ENCODE measurements around the gene C16orf74. TPM values are rescaled to one million over a fixed set of nuclear protein-coding genes. Genes with fewer than 3 reads are reported as not detected.

C16orf74 gene
- total and polyA plus RNA-seq, 2 of the 8 experiments (the other 6 are each of a cell fraction or from before 2014, with no cell fraction given) = 7.3 to 9.3 TPM

DNA sequence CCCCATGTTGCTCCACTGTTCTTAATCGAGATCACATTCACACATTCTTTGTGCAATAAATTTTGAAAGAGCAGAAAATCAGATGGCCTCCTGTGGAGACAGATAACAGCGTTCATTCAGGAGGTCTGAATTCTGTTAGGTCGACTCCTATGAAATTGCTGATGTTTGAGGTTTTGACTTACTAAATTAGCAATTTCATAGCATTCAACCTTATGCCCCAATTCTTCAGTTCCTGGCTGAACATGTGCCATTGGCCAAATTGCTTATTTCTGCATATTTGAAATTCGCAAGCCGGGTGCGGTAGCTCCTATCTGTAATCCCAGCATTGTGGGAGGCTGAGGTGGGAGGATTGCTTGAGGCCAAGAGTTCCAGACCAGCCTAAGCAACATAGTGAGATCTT lies 22.1 kb upstream of the C16orf74 start:
- no peak overlapping the region for H3K23ac ChIP-seq (ENCODE audit: insufficient read length)
- H4K8ac ChIP-seq (ENCODE audit: extremely low read depth, insufficient read depth, low read length) = no peak overlapping the region
- H3K27me3 ChIP-seq (replicated peaks in 1 of 4; ENCODE audit: control insufficient read depth in 3 of 4, extremely low read depth in 1 of 4, insufficient read depth in 3 of 4, low read length in 3 of 4) = no peaks in the 10 kb centered on the region
- no peak overlapping the region for H3K14ac ChIP-seq (ENCODE audit: insufficient read length)
- H3K18ac ChIP-seq (ENCODE audit: extremely low read depth, low read length) = no peak overlapping the region
- no peak overlapping the region for H4K5ac ChIP-seq (ENCODE audit: insufficient read length, low read depth, low read length)
- peaks cover 0 to 4% (median 3%) of the 10 kb centered on the region in 4 experiments; a peak in 5 of 7 replicates for H3K4me1 ChIP-seq (replicated peaks in 1 of 4; ENCODE audit: control insufficient read depth in 3 of 4, insufficient read depth in 4 of 4, low read length in 3 of 4)
- no peaks in the 10 kb centered on the region for H4K20me1 ChIP-seq (replicated peaks in 1 of 2; ENCODE audit: control insufficient read depth in 1 of 2, insufficient read depth in 2 of 2, low read length in 2 of 2)
- no peaks in the 10 kb centered on the region for H3K9me3 ChIP-seq (ENCODE audit: insufficient read depth in 2 of 2, low read depth in 1 of 2, low read length in 1 of 2)
- no peaks in the 10 kb centered on the region for H3K79me2 ChIP-seq (ENCODE audit: control insufficient read depth in 1 of 2, insufficient read depth in 2 of 2, low read length in 2 of 2)
- POLR2A ChIA-PET (ENCODE audit: partially characterized antibody) = interaction anchor here (1.4 kb wide), 1 partner anchor 12 kb away, joined by 3 read pairs; no protein-coding TSS in a partner anchor
- no peak overlapping the region for H3K56ac ChIP-seq (replicated peaks; ENCODE audit: insufficient read length, low read depth, low read length)
- H3K9ac ChIP-seq (replicated peaks in 1 of 4; ENCODE audit: extremely low read depth in 1 of 4, low read depth in 3 of 4, low read length in 3 of 4) = no peak overlapping the region
- no peak overlapping the region for H3K4me3 ChIP-seq (ENCODE audit: extremely low read depth in 1 of 4, insufficient read depth in 2 of 4, low read depth in 3 of 4, low read length in 4 of 4)
- no peak overlapping the region for H2BK12ac ChIP-seq (ENCODE audit: low read depth, low read length)
- H2BK120ac ChIP-seq (replicated peaks; ENCODE audit: low read depth, low read length) = no peak overlapping the region
- FAIRE-seq (no peak), DNase-seq (ENCODE audit: low read depth in 1 of 2, low spot score in 2 of 2) (no peak)
- 90% methylated on average over 6 of the region's 6 CpGs; no CpG with 5 or more reads in 1 of the 2 experiments for WGBS, 2 experiments (ENCODE audit: extremely low coverage in 1 of 2, insufficient coverage in 1 of 2, insufficient read length in 1 of 2, insufficient replicate concordance in 2 of 2, low coverage in 1 of 2, low lambda C conversion rate in 2 of 2, missing lambda C conversion rate in 1 of 2)
- no peak overlapping the region for H2AFZ ChIP-seq (ENCODE audit: low read length)
- CTCF ChIA-PET (ENCODE audit: partially characterized antibody) = interaction anchor here (2.6 kb wide), 1 partner anchor 13 kb away, joined by 9 read pairs; no protein-coding TSS in a partner anchor
- no peak overlapping the region for H4K91ac ChIP-seq (replicated peaks; ENCODE audit: insufficient read length, low read length)
- H3K36me3 ChIP-seq (ENCODE audit: control insufficient read depth in 2 of 4, insufficient read depth in 4 of 4, low read length in 3 of 4) = peaks cover 0 to 11% (median 0%) of the 10 kb centered on the region in 4 experiments; a peak in 3 of 8 replicates
- no peaks in the 10 kb centered on the region for H3K79me1 ChIP-seq (ENCODE audit: low read depth, low read length)
- H3K23me2 ChIP-seq (ENCODE audit: low read depth, low read length) = no peaks in the 10 kb centered on the region
- H3K4ac ChIP-seq (replicated peaks; ENCODE audit: insufficient read length, low read depth, low read length) = no peak overlapping the region
- no peak overlapping the region for H2BK20ac ChIP-seq (ENCODE audit: low read length)
- no peak overlapping the region for H2BK5ac ChIP-seq (ENCODE audit: low read depth, low read length)
- H2BK15ac ChIP-seq (ENCODE audit: low read length) = no peak overlapping the region
- no peak overlapping the region for H3K27ac ChIP-seq (ENCODE audit: low read depth, low read length)
- no peak overlapping the region for H2AK5ac ChIP-seq (ENCODE audit: low read depth, low read length)
- no peak overlapping the region for H3K4me2 ChIP-seq (ENCODE audit: insufficient read depth in 1 of 2, low read depth in 2 of 2, low read length in 2 of 2)
- TF ChIP-seq SP2 (IDR thresholded peaks at IDR 0.05; ENCODE audit: low read length) (no peak), KDM4A (IDR thresholded peaks at IDR 0.05; ENCODE audit: low read depth, low read length, severe bottlenecking) (no peak), PHF8 (conservative IDR thresholded peaks at IDR 0.05; ENCODE audit: low read depth, low read length) (no peak), BRCA1 (IDR thresholded peaks at IDR 0.05; ENCODE audit: low read depth, low read length) (no peak), SUZ12 (IDR thresholded peaks at IDR 0.05; ENCODE audit: low read length) (no peak), SAP30 (IDR thresholded peaks at IDR 0.05; ENCODE audit: insufficient read depth, insufficient replicate concordance, low read length) (no peak), EGR1 (IDR thresholded peaks at IDR 0.05; ENCODE audit: borderline replicate concordance, low read depth, low read length) (no peak), POLR2AphosphoS5 (IDR thresholded peaks at IDR 0.05; ENCODE audit: low read depth, low read length) (no peak), NRF1 (IDR thresholded peaks at IDR 0.05; ENCODE audit: low read depth, low read length) (no peak), TCF12 (IDR thresholded peaks at IDR 0.05; ENCODE audit: low read depth, low read length) (no peak), KDM1A (IDR thresholded peaks at IDR 0.05; ENCODE audit: borderline replicate concordance, low read length) (no peak), SRF (IDR thresholded peaks at IDR 0.05; ENCODE audit: low read depth, low read length) (no peak), KDM5A (IDR thresholded peaks at IDR 0.05; ENCODE audit: low read length) (no peak)
- TF ChIP-seq, protein P1, sequence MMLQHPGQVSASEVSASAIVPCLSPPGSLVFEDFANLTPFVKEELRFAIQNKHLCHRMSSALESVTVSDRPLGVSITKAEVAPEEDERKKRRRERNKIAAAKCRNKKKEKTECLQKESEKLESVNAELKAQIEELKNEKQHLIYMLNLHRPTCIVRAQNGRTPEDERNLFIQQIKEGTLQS (IDR thresholded peaks at IDR 0.05; ENCODE audit: insufficient read depth, low read depth, low read length) = no peak
